Psoas muscle (tissue), 8 donors: ENCODE measurements around the gene GLMP. TPM values are rescaled to one million over a fixed set of nuclear protein-coding genes. Genes with fewer than 3 reads are reported as not detected.

Source experiments
- ATAC-seq, 4 donors: fragments of 200-7000 bp; cut with Tn5 transposase; one replicate each; pipeline ENCODE4 v1.9.1; 2020; ENCODE audit warnings: moderate library complexity in 3 of 4, mild to moderate bottlenecking in 2 of 4
- DNase-seq, 2 donors: peaks; one replicate each; pipeline ENCODE4 v3.0.0-alpha.2; 2020
- H3K27ac ChIP-seq: fragments of 200-600 bp; one replicate; pipeline ENCODE4 v1.8.0; 2022
- H3K27me3 ChIP-seq, 3 donors: fragments of 200-600 bp in 1 of 3; one replicate each; pipeline versions ENCODE4 v1.6.1 to v1.8.0; 2013 to 2022; ENCODE audit warnings: low read length in 2 of 3, mild to moderate bottlenecking in 2 of 3, moderate library complexity in 1 of 3; ENCODE audit not compliant: insufficient read depth in 3 of 3
- H3K36me3 ChIP-seq, 2 donors: fragments of 200-600 bp in 1 of 2; one replicate each; pipeline versions ENCODE4 v1.6.1 to v1.8.0; 2013 to 2022; ENCODE audit warnings: low read depth in 1 of 2, mild to moderate bottlenecking in 1 of 2, moderate library complexity in 1 of 2; ENCODE audit not compliant: insufficient read depth in 1 of 2
- H3K4me1 ChIP-seq: fragments of 200-600 bp; one replicate; pipeline ENCODE4 v1.8.0; 2022
- H3K4me3 ChIP-seq: fragments of 200-600 bp; one replicate; pipeline ENCODE4 v1.8.0; 2022; ENCODE audit warnings: mild to moderate bottlenecking
- H3K9me3 ChIP-seq: fragments of 200-600 bp; one replicate; pipeline ENCODE4 v1.8.0; 2022
- CTCF ChIP-seq: fragments of 200-600 bp; IDR thresholded peaks from one replicate; pipeline ENCODE4 v1.8.0; 2022; ENCODE audit warnings: antibody characterized with exemption
- WGBS, 3 donors: extraction: QIAGEN DNeasy Blood & Tissue Kit; methylation state at CpG; one replicate each; pipeline versions ENCODE4 v1.1.6 to v1.1.7; 2013; 5-methylcytosine and 5-hydroxymethylcytosine counted together
- intact Hi-C, 2 donors: fragments of 100-400 bp; cut with DNase I; formaldehyde crosslinking; loops; one replicate each; pipeline versions ENCODE4 v1.11.0 to v1.14.2; 2022
- polyA plus RNA-seq, 3 donors: library from polyadenylated mRNA; stranded (reverse); fragments of 200-250 nt; gene quantifications; one replicate each; pipeline ENCODE4 v1.2.3, GENCODE V29; 2013
- total RNA-seq, 4 donors: library from RNA; stranded (reverse); fragmentation: NEBNext Ultra II Directional in 2 of 4; extraction: Animal tissue kit (Norgen Biotek cat#: 25700) in 2 of 4; gene quantifications; one replicate each; pipeline versions ENCODE4 v1.2.1 to v1.2.4, GENCODE V29; 2021 to 2023
- donor health status: healthy with polysubstance abuse.
- donor health status: DM: no; HTN: no; CAD: no; lungs with moderate emphysema.
- donor health status: Bipolar disorder and iron deficiency.
- donor health status: healthy.
- donor health status: DM: yes; HTN: yes; CAD: no.
- donor health status: DM: no; HTN: no; CAD: no.
- donor health status: DM: no; HTN: no; CAD: no.
- donor health status: DM: yes; HTN: yes; CAD: no.

The GLMP gene
- total and polyA plus RNA-seq, 7 donors, result 5.1 to 9.6 (median 7.4) TPM

GRCh38 chr1:156291226-156292061 lies 4.0 kb downstream of the GLMP start:
- H3K27ac ChIP-seq, result peak overlapping the region; percentile 43
- H3K9me3 ChIP-seq, result no peaks in the 10 kb centered on the region
- H3K27me3 ChIP-seq, result no peaks in the 10 kb centered on the region
- 15 to 27% (median 16%) methylated on average over 36 to 37 of the region's 37 CpGs for WGBS, 3 donors
- peaks cover 0 to 39% of the 10 kb centered on the region in 2 donors for H3K36me3 ChIP-seq
- intact Hi-C loops, result no loop called here
- peak overlapping the region; percentile 56 for H3K4me3 ChIP-seq
- no peak for TF ChIP-seq CTCF
- DNase-seq (peak; percentile 92), ATAC-seq (peak; percentile 79 to 89 (median 87))
- H3K4me1 ChIP-seq, result no peaks in the 10 kb centered on the region

- Histone ChIP-seq H3K4me3 (no peak overlapping the region), H3K27ac (no peak overlapping the region), H3K4me1 (no peaks in the 10 kb centered on the region), H3K9me3 (no peaks in the 10 kb centered on the region), H3K27me3 (no peaks in the 10 kb centered on the region), H3K36me3 (peaks cover 0 to 49% of the 10 kb centered on the region in 2 donors)
- no peak for TF ChIP-seq CTCF
- ATAC-seq (no peak), DNase-seq (no peak)
- intact Hi-C loops, result no loop called here
Observed at GRCh38 chr1:156289857-156290256, 5.6 kb downstream of the GLMP start.

GRCh38 chr1:156286061-156286460 lies 9.4 kb downstream of the GLMP start:
- H3K36me3 ChIP-seq, result peaks cover 0 to 37% of the 10 kb centered on the region in 2 donors
- H3K4me3 ChIP-seq, result no peak overlapping the region
- 91 to 95% (median 93%) methylated on average over 8 of the region's 8 CpGs for WGBS, 3 donors
- intact Hi-C loops, result no loop called here
- no peaks in the 10 kb centered on the region for H3K27me3 ChIP-seq
- no peaks in the 10 kb centered on the region for H3K9me3 ChIP-seq
- peaks cover 15% of the 10 kb centered on the region for H3K4me1 ChIP-seq
- DNase-seq (no peak), ATAC-seq (no peak)
- TF ChIP-seq CTCF, result no peak
- no peak overlapping the region for H3K27ac ChIP-seq

- Histone ChIP-seq H3K4me1 (peaks cover 21% of the 10 kb centered on the region), H3K4me3 (no peak overlapping the region), H3K27ac (no peak overlapping the region), H3K9me3 (no peaks in the 10 kb centered on the region), H3K36me3 (peaks cover 0 to 37% of the 10 kb centered on the region in 2 donors), H3K27me3 (no peaks in the 10 kb centered on the region)
- DNase-seq, result no peak
- no peak for ATAC-seq
- no peak for TF ChIP-seq CTCF
- WGBS, 3 donors, result 87 to 95% (median 92%) methylated on average over 20 to 21 of the region's 21 CpGs
- intact Hi-C loops, result no loop called here
Observed at GRCh38 chr1:156285437-156285836, 10.0 kb downstream of the GLMP start.
